ENCODE measurements around the gene SMPD4. TPM values are rescaled to one million over a fixed set of nuclear protein-coding genes. Genes with fewer than 3 reads are reported as not detected.
"Not testable (repeated sequence)": the region's sequence is repeated elsewhere in the genome, so short reads cannot be mapped to it uniquely, and the experiment has no call there.

The SMPD4 gene
- total and polyA plus RNA-seq, 2 of the 8 experiments (the other 6 are each of a cell fraction or from before 2014, with no cell fraction given): 102 to 106 TPM

DNA sequence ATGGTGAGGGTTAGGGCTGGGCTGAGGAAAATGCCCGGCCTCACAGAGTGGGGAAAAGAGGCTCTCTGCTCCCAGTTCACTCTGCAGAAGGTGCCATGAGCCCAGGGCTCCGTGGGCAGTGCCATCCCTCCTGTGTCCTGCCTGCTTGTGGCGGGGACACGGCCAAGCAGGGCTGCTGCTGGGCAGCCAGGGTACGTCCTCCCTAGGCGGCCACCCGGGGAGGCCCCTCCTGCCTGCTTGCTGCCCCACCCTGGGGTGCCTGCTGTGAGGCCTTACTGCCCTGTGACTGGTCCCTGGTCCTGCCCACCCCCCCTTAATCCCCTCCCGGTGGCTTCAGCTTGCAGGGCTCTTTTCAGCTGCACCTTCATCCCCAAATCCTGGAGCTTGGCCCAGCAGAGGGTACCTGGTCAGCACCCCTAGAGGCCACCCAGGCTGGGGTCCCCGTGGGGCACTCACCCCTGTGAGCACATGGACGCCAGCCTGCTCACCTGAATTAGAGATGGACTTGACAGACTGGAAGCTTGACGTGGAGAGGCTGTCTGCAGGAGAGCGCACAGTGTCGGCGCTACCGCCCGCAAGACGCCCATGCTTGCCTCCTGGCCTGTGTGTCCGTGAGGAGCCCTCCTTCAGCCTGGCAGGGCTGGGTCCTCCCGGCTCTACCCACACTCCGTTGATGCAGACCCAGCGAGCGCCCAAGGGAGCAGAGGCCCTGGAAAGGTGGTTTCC lies 39.6 kb downstream of the SMPD4 start:
- POLR2A ChIA-PET (ENCODE audit: partially characterized antibody); H3K14ac ChIP-seq (ENCODE audit: insufficient read length); H3K27ac ChIP-seq (ENCODE audit: low read depth, low read length); H2BK5ac ChIP-seq (ENCODE audit: low read depth, low read length); H3K27me3 ChIP-seq (replicated peaks in 1 of 4; ENCODE audit: control insufficient read depth in 3 of 4, extremely low read depth in 1 of 4, insufficient read depth in 3 of 4, low read length in 3 of 4); H3K4me1 ChIP-seq (replicated peaks in 1 of 4; ENCODE audit: control insufficient read depth in 3 of 4, insufficient read depth in 4 of 4, low read length in 3 of 4); FAIRE-seq; H3K56ac ChIP-seq (replicated peaks; ENCODE audit: insufficient read length, low read depth, low read length); H4K91ac ChIP-seq (replicated peaks; ENCODE audit: insufficient read length, low read length); H3K36me3 ChIP-seq (ENCODE audit: control insufficient read depth in 2 of 4, insufficient read depth in 4 of 4, low read length in 3 of 4); H3K9me3 ChIP-seq (ENCODE audit: insufficient read depth in 2 of 2, low read depth in 1 of 2, low read length in 1 of 2); H3K18ac ChIP-seq (ENCODE audit: extremely low read depth, low read length); H3K4me3 ChIP-seq (ENCODE audit: extremely low read depth in 1 of 4, insufficient read depth in 2 of 4, low read depth in 3 of 4, low read length in 4 of 4); H2BK20ac ChIP-seq (ENCODE audit: low read length); H3K4me2 ChIP-seq (ENCODE audit: insufficient read depth in 1 of 2, low read depth in 2 of 2, low read length in 2 of 2); H2AFZ ChIP-seq (ENCODE audit: low read length); H4K20me1 ChIP-seq (replicated peaks in 1 of 2; ENCODE audit: control insufficient read depth in 1 of 2, insufficient read depth in 2 of 2, low read length in 2 of 2); H2BK120ac ChIP-seq (replicated peaks; ENCODE audit: low read depth, low read length); H3K9ac ChIP-seq (replicated peaks in 1 of 4; ENCODE audit: extremely low read depth in 1 of 4, low read depth in 3 of 4, low read length in 3 of 4); H3K79me2 ChIP-seq (ENCODE audit: control insufficient read depth in 1 of 2, insufficient read depth in 2 of 2, low read length in 2 of 2); H3K23me2 ChIP-seq (ENCODE audit: low read depth, low read length); H2BK15ac ChIP-seq (ENCODE audit: low read length); CTCF ChIA-PET (ENCODE audit: partially characterized antibody); H3K79me1 ChIP-seq (ENCODE audit: low read depth, low read length); H4K5ac ChIP-seq (ENCODE audit: insufficient read length, low read depth, low read length); H4K8ac ChIP-seq (ENCODE audit: extremely low read depth, insufficient read depth, low read length); H2AK5ac ChIP-seq (ENCODE audit: low read depth, low read length); H2BK12ac ChIP-seq (ENCODE audit: low read depth, low read length); H3K23ac ChIP-seq (ENCODE audit: insufficient read length); H3K4ac ChIP-seq (replicated peaks; ENCODE audit: insufficient read length, low read depth, low read length): not testable (repeated sequence)
- WGBS, 2 experiments (ENCODE audit: extremely low coverage in 1 of 2, insufficient coverage in 1 of 2, insufficient read length in 1 of 2, insufficient replicate concordance in 2 of 2, low coverage in 1 of 2, low lambda C conversion rate in 2 of 2, missing lambda C conversion rate in 1 of 2): 88% methylated on average over 4 of the region's 22 CpGs; no CpG with 5 or more reads in 1 of the 2 experiments
- peak in 1 of 2 experiments; percentile 22 for DNase-seq (ENCODE audit: low read depth in 1 of 2, low spot score in 2 of 2)

DNA sequence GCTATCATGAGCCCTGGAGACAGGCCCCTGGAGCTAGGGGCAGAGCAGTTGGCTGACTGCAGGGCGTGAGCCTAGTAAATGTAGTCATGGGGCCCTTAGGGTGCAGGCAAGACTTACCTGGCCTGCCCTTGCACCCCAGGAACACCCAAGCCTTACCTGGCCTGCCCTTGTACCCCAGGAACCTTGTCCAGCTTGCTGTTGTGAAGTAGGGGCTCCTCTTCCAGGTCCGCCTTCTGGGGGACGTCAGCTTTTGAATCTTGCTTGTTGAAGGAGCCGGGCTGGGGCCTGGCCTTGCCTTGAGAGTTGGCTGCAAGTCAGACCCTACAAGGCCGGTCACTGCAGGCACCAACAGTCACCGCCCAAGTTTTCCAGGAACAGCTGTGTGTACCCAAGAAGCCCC lies 40.4 kb downstream of the SMPD4 start:
- H4K20me1 ChIP-seq (replicated peaks in 1 of 2; ENCODE audit: control insufficient read depth in 1 of 2, insufficient read depth in 2 of 2, low read length in 2 of 2); H4K8ac ChIP-seq (ENCODE audit: extremely low read depth, insufficient read depth, low read length); H3K79me1 ChIP-seq (ENCODE audit: low read depth, low read length); H2AK5ac ChIP-seq (ENCODE audit: low read depth, low read length); H3K4me3 ChIP-seq (ENCODE audit: extremely low read depth in 1 of 4, insufficient read depth in 2 of 4, low read depth in 3 of 4, low read length in 4 of 4); H3K79me2 ChIP-seq (ENCODE audit: control insufficient read depth in 1 of 2, insufficient read depth in 2 of 2, low read length in 2 of 2); H3K4me2 ChIP-seq (ENCODE audit: insufficient read depth in 1 of 2, low read depth in 2 of 2, low read length in 2 of 2); H3K9me3 ChIP-seq (ENCODE audit: insufficient read depth in 2 of 2, low read depth in 1 of 2, low read length in 1 of 2); H3K56ac ChIP-seq (replicated peaks; ENCODE audit: insufficient read length, low read depth, low read length); POLR2A ChIA-PET (ENCODE audit: partially characterized antibody); H3K4ac ChIP-seq (replicated peaks; ENCODE audit: insufficient read length, low read depth, low read length); H3K27me3 ChIP-seq (replicated peaks in 1 of 4; ENCODE audit: control insufficient read depth in 3 of 4, extremely low read depth in 1 of 4, insufficient read depth in 3 of 4, low read length in 3 of 4); H2AFZ ChIP-seq (ENCODE audit: low read length); H3K23ac ChIP-seq (ENCODE audit: insufficient read length); DNase-seq (ENCODE audit: low read depth in 1 of 2, low spot score in 2 of 2); H4K91ac ChIP-seq (replicated peaks; ENCODE audit: insufficient read length, low read length); H3K14ac ChIP-seq (ENCODE audit: insufficient read length); CTCF ChIA-PET (ENCODE audit: partially characterized antibody); H2BK20ac ChIP-seq (ENCODE audit: low read length); H3K4me1 ChIP-seq (replicated peaks in 1 of 4; ENCODE audit: control insufficient read depth in 3 of 4, insufficient read depth in 4 of 4, low read length in 3 of 4); H2BK120ac ChIP-seq (replicated peaks; ENCODE audit: low read depth, low read length); H3K36me3 ChIP-seq (ENCODE audit: control insufficient read depth in 2 of 4, insufficient read depth in 4 of 4, low read length in 3 of 4); H4K5ac ChIP-seq (ENCODE audit: insufficient read length, low read depth, low read length); H3K18ac ChIP-seq (ENCODE audit: extremely low read depth, low read length); H2BK15ac ChIP-seq (ENCODE audit: low read length); H3K23me2 ChIP-seq (ENCODE audit: low read depth, low read length); H3K27ac ChIP-seq (ENCODE audit: low read depth, low read length); FAIRE-seq; H2BK12ac ChIP-seq (ENCODE audit: low read depth, low read length); H3K9ac ChIP-seq (replicated peaks in 1 of 4; ENCODE audit: extremely low read depth in 1 of 4, low read depth in 3 of 4, low read length in 3 of 4); H2BK5ac ChIP-seq (ENCODE audit: low read depth, low read length): not testable (repeated sequence)
- 100% methylated on average over 3 of the region's 6 CpGs; no CpG with 5 or more reads in 1 of the 2 experiments for WGBS, 2 experiments (ENCODE audit: extremely low coverage in 1 of 2, insufficient coverage in 1 of 2, insufficient read length in 1 of 2, insufficient replicate concordance in 2 of 2, low coverage in 1 of 2, low lambda C conversion rate in 2 of 2, missing lambda C conversion rate in 1 of 2)
